Activated effector memory CD4-positive, alpha-beta T cell treated with Interleukin-2 at 50 U/mL for 16 hours (primary cell): ENCODE measurements around the gene MCF2L.

Experiments used
- DNase-seq: peaks from one replicate; pipeline ENCODE4 v3.0.0-alpha.2; 2020

MCF2L gene

GRCh38 chr13:113040031-113040430 is 71.0 kb downstream of the MCF2L start:
- DNase-seq = no peak

GRCh38 chr13:113040597-113041292 is 71.7 kb downstream of the MCF2L start:
- no peak for DNase-seq

GRCh38 chr13:113041293-113041690 is 72.3 kb downstream of the MCF2L start:
- no peak for DNase-seq

GRCh38 chr13:113041896-113042295 is 72.9 kb downstream of the MCF2L start:
- no peak for DNase-seq

- DNase-seq = no peak
These were observed 73.4 kb downstream of the MCF2L start for GRCh38 chr13:113042456-113042855.

GRCh38 chr13:113043001-113043630 is 74.1 kb downstream of the MCF2L start:
- DNase-seq = no peak

GRCh38 chr13:113043931-113044330 is 74.9 kb downstream of the MCF2L start:
- no peak for DNase-seq

- DNase-seq = no peak
These were observed 75.5 kb downstream of the MCF2L start for GRCh38 chr13:113044391-113045114.

- DNase-seq = no peak
These were observed 76.5 kb downstream of the MCF2L start for GRCh38 chr13:113045251-113046127.

- DNase-seq = no peak
These were observed 77.3 kb downstream of the MCF2L start for GRCh38 chr13:113046128-113046882.

- DNase-seq = no peak
These were observed 77.8 kb downstream of the MCF2L start for GRCh38 chr13:113046883-113047244.

GRCh38 chr13:113047587-113047986 is 78.6 kb downstream of the MCF2L start:
- DNase-seq = no peak

- DNase-seq = no peak
These were observed 79.8 kb downstream of the MCF2L start for GRCh38 chr13:113048766-113049165.

GRCh38 chr13:113049521-113049941 is 80.5 kb downstream of the MCF2L start:
- no peak for DNase-seq

GRCh38 chr13:113049981-113050380 is 81.0 kb downstream of the MCF2L start:
- no peak for DNase-seq

GRCh38 chr13:113050734-113051431 is 81.9 kb downstream of the MCF2L start:
- no peak for DNase-seq

- DNase-seq = no peak
These were observed 82.6 kb downstream of the MCF2L start for GRCh38 chr13:113051641-113052040.

GRCh38 chr13:113052206-113052605 is 83.2 kb downstream of the MCF2L start:
- DNase-seq = no peak

- DNase-seq = no peak
These were observed 84.0 kb downstream of the MCF2L start for GRCh38 chr13:113052971-113053370.

GRCh38 chr13:113053376-113053775 is 84.4 kb downstream of the MCF2L start:
- no peak for DNase-seq

- no peak for DNase-seq
These were observed 85.0 kb downstream of the MCF2L start for GRCh38 chr13:113053801-113054604.
